ENCODE data around the gene KCNK15.

KCNK15 gene

DNA sequence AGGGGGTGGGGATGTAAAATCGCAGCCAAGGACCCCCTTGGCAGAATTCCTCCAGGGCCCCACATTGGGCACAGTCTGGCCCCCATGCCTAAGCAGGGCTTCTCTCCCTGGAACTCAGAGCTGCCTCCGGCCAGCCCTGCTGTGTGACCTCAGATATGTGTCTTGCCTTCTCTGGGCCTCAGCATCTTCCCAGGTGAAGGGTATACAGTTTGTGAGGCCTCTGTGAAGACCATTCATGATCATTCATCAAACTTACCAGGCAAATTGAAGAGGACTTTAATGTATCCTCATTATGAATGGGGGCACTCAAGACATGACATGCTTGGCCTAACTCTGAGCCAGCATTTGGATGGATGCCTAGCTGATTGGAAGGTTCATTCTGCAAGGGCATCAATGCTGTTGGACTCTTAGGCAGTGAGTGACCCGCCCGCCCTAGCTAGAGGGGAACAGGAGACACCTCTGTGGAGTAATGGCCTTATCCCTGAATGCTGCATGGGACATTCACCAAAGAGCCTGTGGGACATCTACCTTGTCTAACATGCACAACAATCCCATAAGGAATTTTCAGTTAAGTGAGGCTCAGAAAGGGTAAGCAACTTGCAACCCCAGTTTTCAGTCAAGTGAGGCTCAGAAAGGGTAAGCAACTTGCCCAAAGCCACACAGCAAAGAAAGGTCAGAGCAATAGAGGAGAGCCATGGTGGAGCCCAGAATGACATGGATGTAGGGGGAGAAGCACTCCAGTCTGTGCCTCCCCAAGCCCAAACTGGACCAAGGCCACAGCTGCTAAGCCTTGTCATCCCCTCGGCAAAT lies 30.0 kb upstream of the KCNK15 start:
- DNase-seq: no peak

DNA sequence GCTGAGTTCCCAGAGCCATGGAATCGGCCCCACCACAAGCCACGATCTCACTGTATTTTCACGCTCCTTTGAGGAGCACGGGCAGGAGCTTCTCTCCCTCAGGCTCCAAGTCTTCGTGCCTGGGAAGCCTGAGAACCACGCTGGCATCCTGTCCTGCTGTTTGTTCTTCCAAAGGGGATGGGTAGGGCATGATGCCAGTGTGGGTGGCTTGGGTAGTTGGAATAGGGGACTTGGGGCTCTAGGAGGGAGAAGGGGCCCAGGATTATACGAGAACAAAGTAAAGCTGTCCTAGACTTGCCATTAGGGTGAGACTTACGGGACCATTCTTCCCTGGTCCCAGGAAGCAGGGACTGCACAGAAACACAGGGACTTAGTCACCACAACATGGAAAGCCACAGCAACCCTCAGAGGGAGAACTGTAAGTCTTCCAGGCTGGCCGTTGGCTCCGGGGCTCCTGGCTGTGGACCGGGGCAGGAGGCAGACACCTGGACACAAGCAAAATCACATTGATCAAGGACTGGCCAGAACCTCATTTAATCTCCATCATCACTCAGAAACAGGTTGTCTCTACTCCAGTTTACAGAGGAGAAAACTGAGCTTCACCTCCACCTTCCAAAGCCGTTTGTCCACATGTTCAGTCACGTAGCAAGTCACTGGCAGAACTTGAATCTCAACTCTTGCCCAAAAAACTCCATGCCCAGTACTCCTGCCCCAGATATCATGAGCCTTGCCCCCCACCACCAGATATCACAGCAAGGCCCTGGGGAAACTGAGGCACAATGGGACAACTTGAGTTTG lies 29.2 kb upstream of the KCNK15 start:
- DNase-seq: no peak

- DNase-seq: no peak
Observed at GRCh38 chr20:44717986-44718385, 27.7 kb upstream of the KCNK15 start.

- no peak for DNase-seq
Observed at GRCh38 chr20:44719841-44720240, 25.8 kb upstream of the KCNK15 start.

DNA sequence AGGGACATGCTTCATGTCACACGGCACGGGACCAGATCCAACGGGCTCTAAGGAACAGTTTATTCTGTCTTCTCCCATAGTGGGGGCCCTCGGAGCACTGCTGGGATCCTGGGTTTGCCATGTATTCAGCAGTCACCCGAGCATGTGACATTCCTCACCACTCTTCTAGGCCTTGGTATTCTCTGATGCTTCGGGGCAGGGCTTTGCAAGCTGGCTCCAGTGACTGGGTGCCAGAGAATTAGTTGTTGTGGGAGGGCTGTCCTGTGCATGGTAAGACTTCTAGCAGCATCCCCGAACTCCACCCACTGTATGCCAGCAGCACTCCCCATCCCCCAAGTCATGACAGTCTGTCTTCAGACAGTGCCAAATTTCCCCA lies 25.1 kb upstream of the KCNK15 start:
- DNase-seq: no peak

- DNase-seq: no peak
Observed at GRCh38 chr20:44720997-44721784, 24.5 kb upstream of the KCNK15 start.

DNA sequence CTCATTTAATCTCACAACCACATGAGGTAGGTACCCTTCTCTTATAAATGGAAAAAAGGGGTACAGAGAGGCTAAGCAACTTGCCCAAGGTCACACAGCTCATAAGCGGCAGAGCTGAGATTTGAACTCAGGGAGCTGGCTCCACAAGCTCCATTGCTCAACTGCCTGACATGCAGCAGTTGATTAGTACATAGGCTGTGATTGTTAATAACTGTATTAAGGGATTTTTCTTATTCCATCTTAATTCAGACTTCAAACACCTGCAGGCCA lies 23.9 kb upstream of the KCNK15 start:
- no peak for DNase-seq

- no peak for DNase-seq
Observed at GRCh38 chr20:44722990-44723389, 22.7 kb upstream of the KCNK15 start.

DNA sequence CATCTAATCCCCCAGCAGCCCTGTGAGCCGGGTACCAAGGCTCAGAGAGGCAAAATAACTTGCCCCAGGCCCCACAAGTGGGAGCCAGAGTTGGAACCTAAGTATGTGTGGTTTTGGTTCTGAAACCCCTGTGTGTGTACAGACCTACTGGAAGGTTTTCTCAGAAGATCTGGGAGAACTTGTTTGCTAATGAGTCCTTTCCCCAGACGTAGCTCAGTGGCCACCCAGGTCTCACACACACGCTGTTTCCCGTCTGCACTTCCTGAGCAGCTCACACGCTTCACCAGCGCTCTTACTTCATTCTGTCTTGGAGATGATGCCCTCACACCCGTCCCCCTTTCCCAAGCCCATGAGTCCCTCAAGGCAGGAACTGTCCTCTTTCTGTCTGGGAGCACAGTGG lies 22.3 kb upstream of the KCNK15 start:
- no peak for DNase-seq

- no peak for DNase-seq
Observed at GRCh38 chr20:44723798-44724362, 21.8 kb upstream of the KCNK15 start.

DNA sequence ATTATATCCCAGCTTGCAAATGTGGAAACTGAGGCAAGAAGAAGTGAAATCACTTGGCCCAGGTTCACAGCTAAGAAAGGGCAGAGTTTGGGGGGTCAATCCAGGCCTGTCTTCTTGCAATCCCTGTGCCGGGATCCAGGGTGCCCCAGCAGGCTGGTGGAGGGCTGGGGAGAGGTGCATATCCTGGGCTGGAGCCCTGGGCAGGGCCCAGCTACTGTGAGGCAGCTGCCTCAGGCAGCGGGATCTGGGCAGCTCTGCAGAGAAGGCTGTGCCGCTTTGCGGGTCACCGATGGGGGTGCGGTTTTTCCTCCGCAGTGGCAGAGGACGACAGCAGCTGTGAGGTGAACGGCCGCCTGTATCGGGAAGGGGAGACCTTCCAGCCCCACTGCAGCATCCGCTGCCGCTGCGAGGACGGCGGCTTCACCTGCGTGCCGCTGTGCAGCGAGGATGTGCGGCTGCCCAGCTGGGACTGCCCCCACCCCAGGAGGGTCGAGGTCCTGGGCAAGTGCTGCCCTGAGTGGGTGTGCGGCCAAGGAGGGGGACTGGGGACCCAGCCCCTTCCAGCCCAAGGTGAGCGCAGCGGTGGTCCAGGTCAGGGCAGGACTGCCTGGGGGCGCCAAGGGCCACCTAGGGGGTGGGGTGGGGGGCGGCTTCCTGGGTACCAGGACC lies 21.1 kb upstream of the KCNK15 start:
- no peak for DNase-seq

- no peak for DNase-seq
Observed at GRCh38 chr20:44725837-44726236, 19.8 kb upstream of the KCNK15 start.

DNA sequence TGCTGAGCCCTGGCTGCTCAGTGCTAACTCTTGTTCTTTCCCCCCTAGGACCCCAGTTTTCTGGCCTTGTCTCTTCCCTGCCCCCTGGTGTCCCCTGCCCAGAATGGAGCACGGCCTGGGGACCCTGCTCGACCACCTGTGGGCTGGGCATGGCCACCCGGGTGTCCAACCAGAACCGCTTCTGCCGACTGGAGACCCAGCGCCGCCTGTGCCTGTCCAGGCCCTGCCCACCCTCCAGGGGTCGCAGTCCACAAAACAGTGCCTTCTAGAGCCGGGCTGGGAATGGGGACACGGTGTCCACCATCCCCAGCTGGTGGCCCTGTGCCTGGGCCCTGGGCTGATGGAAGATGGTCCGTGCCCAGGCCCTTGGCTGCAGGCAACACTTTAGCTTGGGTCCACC lies 18.6 kb upstream of the KCNK15 start:
- no peak for DNase-seq

GRCh38 chr20:44727651-44728050 lies 18.0 kb upstream of the KCNK15 start:
- no peak for DNase-seq

GRCh38 chr20:44728801-44729443 lies 16.7 kb upstream of the KCNK15 start:
- DNase-seq: no peak

DNA sequence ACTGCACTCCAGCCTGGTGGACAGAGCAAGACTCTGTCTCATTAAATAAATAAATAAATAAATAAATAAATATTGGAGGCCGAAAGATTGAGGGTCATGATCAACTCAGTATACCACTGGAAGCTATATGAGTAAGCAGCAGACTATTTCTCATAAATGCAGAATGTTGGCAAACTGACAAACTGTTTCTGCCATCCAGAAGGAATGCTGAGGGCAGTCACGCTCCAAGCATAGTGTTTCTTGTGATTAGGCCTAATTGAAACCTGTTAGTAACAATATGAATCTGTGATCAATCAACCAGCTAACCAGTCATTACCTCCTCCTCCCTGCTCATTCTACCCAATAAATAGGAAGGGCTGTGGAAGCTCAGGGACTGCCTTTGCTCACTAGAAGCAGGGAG lies 15.2 kb upstream of the KCNK15 start:
- no peak for DNase-seq

- no peak for DNase-seq
Observed at GRCh38 chr20:44731657-44732056, 14.0 kb upstream of the KCNK15 start.

GRCh38 chr20:44732327-44732726 lies 13.3 kb upstream of the KCNK15 start:
- no peak for DNase-seq

- peak; percentile 27 for DNase-seq
Observed at GRCh38 chr20:44733341-44734069, 12.2 kb upstream of the KCNK15 start.

DNA sequence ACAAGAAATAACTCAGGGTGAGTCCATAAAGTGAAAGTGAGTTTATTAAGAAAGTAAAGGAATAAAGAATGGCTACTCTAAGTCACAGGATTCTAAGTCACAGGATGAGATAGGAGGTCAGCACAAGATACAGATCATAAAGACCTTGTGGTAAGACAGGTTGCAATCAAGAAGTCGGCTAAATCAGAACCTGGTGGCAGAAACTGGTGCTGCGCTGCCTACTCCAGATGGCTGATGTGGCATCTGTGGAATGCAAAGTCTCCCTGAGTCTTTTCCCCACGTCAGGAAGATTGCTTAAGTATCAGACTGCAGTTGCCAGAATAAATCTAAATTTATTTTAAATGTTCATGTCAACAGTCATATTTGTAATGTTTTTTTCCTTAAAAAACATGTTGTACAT lies 10.7 kb upstream of the KCNK15 start:
- no peak for DNase-seq

GRCh38 chr20:44735816-44736169 lies 9.9 kb upstream of the KCNK15 start:
- no peak for DNase-seq

Data from activated T-cell treated with anti-CD3 and anti-CD28 coated beads for 4 hours (primary cell).